CD4-positive, alpha-beta T cell treated with Interleukin-1 beta for 1 hour (primary cell): ENCODE measurements around the gene CLDN2.
"Not testable (repeated sequence)": the region's sequence is repeated elsewhere in the genome, so short reads cannot be mapped to it uniquely, and the experiment has no call there.

Source experiments
- DNase-seq, 2 donors: peaks; one replicate each; pipeline ENCODE4 v3.0.0-alpha.2; 2020 to 2022

CLDN2 gene

GRCh38 chrX:106964290-106964689 lies 44.1 kb downstream of the CLDN2 start:
- no peak for DNase-seq

- not testable (repeated sequence) for DNase-seq
Observed at GRCh38 chrX:106966547-106966946, 46.3 kb downstream of the CLDN2 start.

GRCh38 chrX:106972896-106973295 lies 52.7 kb downstream of the CLDN2 start:
- DNase-seq, result no peak

- DNase-seq, result no peak
Observed at GRCh38 chrX:106973433-106974149, 53.4 kb downstream of the CLDN2 start.

GRCh38 chrX:106976416-106976815 lies 56.2 kb downstream of the CLDN2 start:
- DNase-seq, result no peak
